HG02678 (cell line): Measurements from ENCODE around the gene F7.
"Not testable (repeated sequence)": the region's sequence is repeated elsewhere in the genome, so short reads cannot be mapped to it uniquely, and the experiment has no call there.

Experiments used
- ATAC-seq: cut with Tn5 transposase; IDR thresholded peaks from one replicate; pipeline ENCODE4 v1.9.1; 2021; ENCODE audit warnings: mild to moderate bottlenecking, moderate library complexity; ENCODE audit not compliant: unreplicated experiment

The F7 gene

GRCh38 chr13:113150550-113151365 lies 45.2 kb downstream of the F7 start:
- ATAC-seq, result no peak

- ATAC-seq, result no peak
These were observed 46.4 kb downstream of the F7 start for GRCh38 chr13:113151745-113152690.

- peak; percentile 11 for ATAC-seq
These were observed 47.0 kb downstream of the F7 start for GRCh38 chr13:113152691-113152983.

DNA sequence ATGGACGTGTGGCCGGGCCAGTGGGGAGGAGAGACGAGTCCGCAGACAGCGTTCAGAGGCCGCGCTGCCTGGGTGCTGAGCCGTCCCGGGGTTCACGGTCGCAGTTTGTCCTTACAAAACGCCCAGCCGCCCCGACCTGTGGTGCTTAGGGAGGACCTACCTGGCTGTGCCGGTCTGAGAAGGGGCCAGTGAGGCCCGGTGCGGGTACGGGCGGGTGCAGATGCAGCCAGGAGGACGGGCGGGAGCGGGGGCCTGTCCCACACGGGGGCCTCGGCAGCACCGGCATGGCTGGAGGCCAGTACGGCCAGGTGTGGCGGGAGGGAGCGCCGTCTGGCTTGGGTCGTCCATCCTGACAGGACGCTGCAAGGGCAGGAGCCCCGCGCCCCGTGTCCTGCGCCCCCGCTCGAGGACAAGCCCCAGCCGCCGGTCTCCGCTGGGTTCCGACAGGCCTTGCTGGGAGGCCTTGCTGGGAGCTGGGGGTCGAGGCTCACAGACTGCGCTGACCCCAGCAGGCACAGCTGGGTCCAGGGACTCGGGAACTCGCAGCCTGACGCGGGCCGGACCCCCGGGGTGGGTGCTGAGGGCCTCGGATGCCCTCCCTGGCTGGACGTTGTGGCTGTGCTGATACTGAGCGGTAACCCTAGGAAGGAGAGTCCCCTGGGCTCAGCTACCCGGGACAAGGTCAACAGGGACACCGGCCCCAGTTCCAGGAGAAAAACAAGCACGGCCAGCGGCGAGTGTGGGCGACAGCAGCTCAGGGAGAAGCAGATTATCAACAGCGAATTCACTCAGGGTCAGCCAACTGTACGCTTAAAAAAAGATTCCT lies 47.6 kb downstream of the F7 start:
- ATAC-seq, result peak; percentile 30

DNA sequence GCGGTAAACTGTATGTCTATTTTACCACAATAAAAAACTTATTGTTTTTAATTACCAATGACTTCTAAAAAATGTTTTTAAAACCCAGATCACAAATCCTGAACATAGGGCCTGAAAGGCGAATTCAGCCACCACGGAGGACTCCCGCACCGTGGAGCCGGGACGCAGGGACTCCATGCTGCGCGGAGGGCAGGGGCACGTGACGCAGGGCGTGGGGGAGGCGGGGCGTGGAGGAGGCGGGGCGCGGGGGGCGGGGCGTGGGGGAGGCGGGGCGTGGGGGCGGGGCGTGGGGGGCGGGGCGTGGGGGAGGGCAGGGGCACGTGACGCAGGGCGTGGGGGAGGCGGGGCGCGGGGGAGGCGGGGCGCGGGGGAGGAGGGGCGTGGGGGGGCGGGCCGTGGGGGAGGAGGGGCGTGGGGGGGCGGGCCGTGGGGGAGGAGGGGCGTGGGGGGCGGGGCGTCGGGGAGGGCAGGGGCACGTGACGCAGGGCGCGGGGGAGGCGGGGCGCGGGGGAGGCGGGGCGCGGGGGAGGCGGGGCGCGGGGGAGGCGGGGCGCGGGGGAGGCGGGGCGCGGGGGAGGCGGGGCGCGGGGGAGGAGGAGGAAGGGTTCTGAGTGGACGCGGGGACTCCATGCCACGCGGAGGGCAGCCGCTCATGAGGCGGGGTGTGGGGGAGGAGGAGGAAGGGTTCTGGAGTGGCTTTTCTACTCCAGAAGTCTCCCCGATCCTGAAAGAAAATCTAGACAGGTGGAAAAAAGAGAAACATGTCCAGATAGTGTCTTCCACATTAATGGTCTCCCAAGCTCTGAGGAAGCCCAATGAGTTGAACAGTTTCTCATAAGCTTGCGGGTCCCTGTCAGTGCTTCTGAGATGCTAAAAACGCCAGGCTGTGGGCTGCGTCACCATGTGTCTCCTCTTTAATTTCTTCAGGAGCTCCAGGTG lies 48.5 kb downstream of the F7 start:
- peak; percentile 69 for ATAC-seq

DNA sequence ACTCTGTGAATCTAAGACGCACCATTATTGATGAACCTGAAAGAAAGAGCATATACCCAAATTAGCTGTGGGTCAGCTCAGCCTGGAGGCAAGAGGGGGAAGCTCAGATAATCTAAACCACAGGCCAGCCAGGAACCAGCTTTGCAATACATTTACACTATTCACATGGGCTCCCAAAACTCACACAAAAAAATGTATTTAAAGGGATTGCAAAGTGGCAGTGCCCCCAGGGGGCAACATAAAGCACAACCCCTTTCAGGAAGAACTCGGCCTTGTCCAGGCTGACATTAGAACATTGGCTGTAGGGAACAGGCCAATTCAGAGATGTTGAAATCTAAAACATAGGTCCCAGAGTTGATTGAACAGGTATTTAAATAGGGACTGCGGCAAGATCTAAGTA lies 49.6 kb downstream of the F7 start:
- no peak for ATAC-seq

DNA sequence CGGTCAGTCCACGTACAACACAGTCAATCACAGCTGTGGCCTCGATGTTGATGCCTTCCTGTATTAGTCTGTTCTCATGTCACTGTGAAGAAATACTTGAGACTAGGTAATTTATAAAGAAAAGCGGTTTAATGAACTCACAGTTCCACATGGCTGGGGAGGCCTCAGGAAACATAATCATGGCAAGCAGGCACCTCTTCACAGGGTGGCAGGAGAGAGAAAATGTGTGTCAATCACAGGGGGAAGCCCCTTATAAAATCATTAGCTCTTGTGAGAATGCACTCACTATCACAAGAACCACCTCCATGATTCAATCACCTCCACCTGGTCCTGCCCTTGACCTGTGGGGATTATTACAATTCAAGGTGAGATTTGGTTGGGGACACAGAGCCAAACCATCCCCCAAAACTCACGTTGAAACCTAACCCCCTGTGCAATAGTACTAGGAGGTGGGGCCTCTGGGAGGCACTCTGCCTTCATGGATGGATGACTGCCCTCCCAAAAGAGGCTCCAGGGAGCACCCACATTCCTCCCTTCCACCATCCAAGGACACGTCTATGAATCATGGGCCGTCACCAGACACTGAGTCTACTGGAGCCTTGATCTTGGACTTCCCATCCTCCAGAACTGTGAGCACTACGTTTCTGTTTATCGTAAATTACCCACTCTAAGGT lies 50.5 kb downstream of the F7 start:
- no peak for ATAC-seq

- no peak for ATAC-seq
These were observed 51.8 kb downstream of the F7 start for GRCh38 chr13:113157206-113157928.

- no peak for ATAC-seq
These were observed 52.5 kb downstream of the F7 start, which contains the start of gene PROZ for GRCh38 chr13:113157929-113158747. PROZ (plus strand) TSS chr13:113158648; CDS start chr13:113158661, 13 bp downstream.

GRCh38 chr13:113158946-113159345 lies 53.4 kb downstream of the F7 start:
- no peak for ATAC-seq

- ATAC-seq, result no peak
These were observed 54.1 kb downstream of the F7 start for GRCh38 chr13:113159701-113160100.

GRCh38 chr13:113160983-113161382 lies 55.4 kb downstream of the F7 start:
- ATAC-seq, result no peak

DNA sequence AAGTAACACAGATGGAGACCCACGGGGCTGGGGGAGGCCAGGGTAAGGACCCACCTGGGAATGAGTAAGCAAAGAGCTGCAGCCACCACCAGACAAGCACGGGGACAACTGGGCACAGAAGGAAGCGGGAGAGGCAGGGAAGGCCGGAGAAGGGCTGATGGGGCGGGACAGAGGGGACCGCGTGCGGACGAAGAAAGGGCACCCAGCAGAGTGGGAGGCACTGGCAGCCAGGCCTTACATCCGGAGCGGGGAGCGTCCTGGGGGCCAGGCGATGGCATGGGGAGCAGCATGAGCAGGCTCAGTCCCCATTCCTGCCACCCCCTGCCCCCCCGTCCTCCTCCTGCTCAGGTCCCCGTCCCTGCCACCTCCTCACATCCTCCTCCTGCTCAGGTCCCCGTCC lies 55.8 kb downstream of the F7 start:
- ATAC-seq, result no peak

DNA sequence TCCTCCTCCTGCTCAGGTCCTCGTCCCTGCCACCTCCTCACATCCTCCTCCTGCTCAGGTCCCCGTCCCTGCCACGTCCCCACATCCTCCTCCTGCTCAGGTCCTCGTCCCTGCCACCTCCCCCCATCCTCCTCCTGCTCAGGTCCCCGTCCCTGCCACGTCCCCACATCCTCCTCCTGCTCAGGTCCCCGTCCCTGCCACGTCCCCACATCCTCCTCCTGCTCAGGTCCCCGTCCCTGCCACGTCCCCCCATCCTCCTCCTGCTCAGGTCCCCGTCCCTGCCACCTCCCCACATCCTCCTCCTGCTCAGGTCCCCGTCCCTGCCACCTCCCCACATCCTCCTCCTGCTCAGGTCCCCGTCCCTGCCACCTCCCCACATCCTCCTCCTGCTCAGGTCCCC lies 56.4 kb downstream of the F7 start:
- not testable (repeated sequence) for ATAC-seq

DNA sequence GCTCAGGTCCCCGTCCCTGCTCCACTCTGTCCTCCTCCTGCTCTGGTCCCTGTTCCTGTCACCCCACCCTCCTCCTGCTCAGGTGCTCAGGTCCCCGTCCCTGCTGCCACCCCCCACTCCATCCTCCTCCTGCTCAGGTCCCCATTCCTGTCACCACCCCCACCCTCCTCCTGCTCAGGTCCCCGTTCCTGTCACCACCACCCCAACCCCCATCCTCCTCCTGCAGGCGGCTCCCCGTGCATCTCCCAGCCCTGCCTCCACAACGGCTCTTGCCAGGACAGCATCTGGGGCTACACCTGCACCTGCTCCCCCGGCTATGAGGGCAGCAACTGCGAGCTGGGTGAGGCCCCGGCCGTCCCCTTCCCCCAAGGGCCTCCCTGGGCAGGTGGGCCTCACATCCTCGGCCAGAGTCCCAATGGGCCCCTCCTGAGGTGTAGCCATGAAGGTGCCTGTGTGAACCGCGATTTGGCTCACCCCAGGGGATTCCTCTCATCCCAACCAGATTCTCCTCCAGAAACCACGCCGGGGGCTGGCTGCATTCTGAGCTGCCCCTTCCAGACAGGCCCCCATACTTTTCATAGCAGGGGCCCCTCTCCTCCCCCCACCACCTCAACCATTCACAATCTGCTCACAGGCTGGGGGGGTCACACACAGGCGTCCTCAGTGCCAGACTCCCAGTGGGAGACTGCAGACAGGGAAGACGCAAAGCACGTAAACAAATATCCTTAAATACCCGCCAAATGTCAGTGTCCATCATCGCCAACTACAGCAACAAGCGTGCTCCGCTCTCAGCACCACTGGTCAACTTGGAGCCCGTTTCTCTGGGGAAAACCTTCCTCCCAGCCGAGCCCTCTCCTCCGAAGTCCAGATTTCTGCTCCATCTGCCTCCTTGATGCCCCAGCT lies 57.4 kb downstream of the F7 start:
- ATAC-seq, result no peak

DNA sequence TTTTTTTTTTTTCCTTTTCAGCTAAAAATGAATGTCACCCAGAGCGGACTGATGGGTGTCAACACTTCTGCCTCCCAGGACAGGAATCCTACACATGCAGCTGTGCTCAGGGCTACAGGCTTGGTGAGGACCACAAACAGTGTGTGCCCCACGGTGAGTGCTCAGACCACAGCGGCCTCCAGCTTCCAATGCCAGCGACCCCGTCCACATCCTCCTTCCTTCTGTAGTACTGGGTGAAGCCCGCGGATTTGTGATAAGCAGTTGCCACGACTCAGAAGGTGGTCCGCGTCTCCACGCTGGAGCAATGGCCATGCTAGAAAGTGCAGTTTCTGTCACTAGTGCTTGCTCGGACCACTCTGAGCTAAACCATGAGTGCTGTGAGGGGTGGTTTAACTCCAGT lies 58.9 kb downstream of the F7 start:
- ATAC-seq, result no peak

DNA sequence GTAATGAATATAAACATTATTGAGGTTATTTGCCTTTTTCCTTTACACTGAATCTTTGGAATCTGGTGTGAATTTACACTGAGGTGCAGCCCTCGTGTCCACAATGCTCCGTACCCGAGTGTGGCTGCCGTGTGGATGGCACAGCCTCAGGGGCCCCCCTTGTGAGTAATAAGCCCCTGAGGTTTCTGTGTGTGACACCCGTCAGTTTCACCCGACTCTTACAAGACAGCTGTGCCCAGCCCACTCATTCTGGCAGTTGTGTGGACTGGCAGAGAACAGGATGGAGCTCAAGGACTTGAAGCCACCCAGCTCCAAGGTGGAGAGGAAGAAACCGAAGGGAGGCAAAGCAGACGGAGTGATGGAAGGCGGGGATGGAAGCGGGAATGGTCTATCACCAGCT lies 60.7 kb downstream of the F7 start:
- no peak for ATAC-seq
